Spleen (tissue), 7 donors: Measurements from ENCODE around the gene WASL.

Experiments
- POLR2A ChIP-seq, 3 donors: fragments of 450-650 bp; IDR thresholded peaks; one replicate each; pipeline ENCODE4 v1.5.1; 2017; ENCODE audit warnings: antibody characterized with exemption in 3 of 3, mild to moderate bottlenecking in 1 of 3
- POLR2AphosphoS5 ChIP-seq, 3 donors: sonication (generic); formaldehyde crosslinking; IDR thresholded peaks; one replicate each; pipeline ENCODE4 v1.5.1; 2017; ENCODE audit warnings: antibody characterized with exemption in 3 of 3
- TF ChIP-seq, protein P1 (sequence below), 11 experiments: fragments of 200-600 bp in 7 of 11; fragments of 450-650 bp in 4 of 11; sonication (generic) in 4 of 11; IDR thresholded peaks in 8 of 11; conservative IDR thresholded peaks in 3 of 11; 1 replicate in 7 of 11; 2 replicates in 4 of 11; pipeline versions ENCODE4 v1.4.0 to v1.8.0; 2016 to 2021; ENCODE audit warnings: antibody characterized with exemption in 11 of 11, inconsistent platforms in 4 of 11, mild to moderate bottlenecking in 1 of 11
- donor health status: DM: no; HTN: no; CAD: no; lungs with moderate emphysema.
- donor health status: DM: no; HTN: no; CAD: no.
- donor health status: DM: no; HTN: no; CAD: no.

DNA sequence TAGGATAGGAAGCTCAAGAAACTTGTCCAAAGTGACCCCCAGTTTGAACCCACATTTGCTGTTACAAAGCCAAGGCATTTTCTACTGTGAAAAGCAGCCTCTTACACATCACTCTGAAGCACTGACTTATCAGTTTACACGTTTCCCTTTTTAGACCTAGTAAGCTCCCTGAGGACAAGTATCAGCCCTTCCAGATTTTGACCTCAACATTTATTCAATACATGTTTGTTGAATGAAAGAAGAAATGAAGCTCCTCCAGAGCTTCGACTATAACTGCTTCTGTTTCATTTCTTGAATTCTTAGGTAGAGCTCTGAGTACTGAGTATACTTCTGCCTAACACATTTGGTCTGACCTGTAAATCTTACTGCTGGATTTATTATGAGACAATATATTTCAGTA is 2.7 kb downstream of the WASL start:
- TF ChIP-seq, protein P1, sequence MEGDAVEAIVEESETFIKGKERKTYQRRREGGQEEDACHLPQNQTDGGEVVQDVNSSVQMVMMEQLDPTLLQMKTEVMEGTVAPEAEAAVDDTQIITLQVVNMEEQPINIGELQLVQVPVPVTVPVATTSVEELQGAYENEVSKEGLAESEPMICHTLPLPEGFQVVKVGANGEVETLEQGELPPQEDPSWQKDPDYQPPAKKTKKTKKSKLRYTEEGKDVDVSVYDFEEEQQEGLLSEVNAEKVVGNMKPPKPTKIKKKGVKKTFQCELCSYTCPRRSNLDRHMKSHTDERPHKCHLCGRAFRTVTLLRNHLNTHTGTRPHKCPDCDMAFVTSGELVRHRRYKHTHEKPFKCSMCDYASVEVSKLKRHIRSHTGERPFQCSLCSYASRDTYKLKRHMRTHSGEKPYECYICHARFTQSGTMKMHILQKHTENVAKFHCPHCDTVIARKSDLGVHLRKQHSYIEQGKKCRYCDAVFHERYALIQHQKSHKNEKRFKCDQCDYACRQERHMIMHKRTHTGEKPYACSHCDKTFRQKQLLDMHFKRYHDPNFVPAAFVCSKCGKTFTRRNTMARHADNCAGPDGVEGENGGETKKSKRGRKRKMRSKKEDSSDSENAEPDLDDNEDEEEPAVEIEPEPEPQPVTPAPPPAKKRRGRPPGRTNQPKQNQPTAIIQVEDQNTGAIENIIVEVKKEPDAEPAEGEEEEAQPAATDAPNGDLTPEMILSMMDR (IDR thresholded peaks at IDR 0.05 in 8 of 11, conservative IDR thresholded peaks at IDR 0.05 in 3 of 11) = no peak
- TF ChIP-seq POLR2AphosphoS5 (IDR thresholded peaks at IDR 0.05) = no peak
- TF ChIP-seq POLR2A (IDR thresholded peaks at IDR 0.05) = no peak
